Activated naive CD4-positive, alpha-beta T cell treated with Interleukin-2 at 50 U/mL for 16 hours (primary cell): ENCODE measurements around the gene EIF1.
A peak's percentile ranks its signal among the peaks of the same experiment; 100 is the strongest.
"Not testable (repeated sequence)": the region's sequence is repeated elsewhere in the genome, so short reads cannot be mapped to it uniquely, and the experiment has no call there.

ENCODE experiments used
- DNase-seq: peaks from one replicate; pipeline ENCODE4 v3.0.0-alpha.2; 2020

Gene EIF1

GRCh38 chr17:41688641-41689496 is at the start of gene EIF1:
TSS of gene EIF1 (plus strand) at chr17:41688885. CDS start at chr17:41689039, 154 bp downstream.
- peak; percentile 100 for DNase-seq

- DNase-seq: no peak
Observed at GRCh38 chr17:41638941-41639340, 49.7 kb upstream of the EIF1 start.

GRCh38 chr17:41639492-41640473 is 48.9 kb upstream of the EIF1 start:
- no peak for DNase-seq

GRCh38 chr17:41640596-41640995 is 48.1 kb upstream of the EIF1 start:
- DNase-seq: not testable (repeated sequence)

GRCh38 chr17:41642252-41643156 is 46.2 kb upstream of the EIF1 start:
- DNase-seq: no peak

GRCh38 chr17:41647038-41647813 is 41.5 kb upstream of the EIF1 start:
- no peak for DNase-seq

GRCh38 chr17:41647940-41648410 is 40.7 kb upstream of the EIF1 start:
- peak; percentile 89 for DNase-seq

GRCh38 chr17:41648411-41649195 is 40.1 kb upstream of the EIF1 start:
- DNase-seq: peak; percentile 85

GRCh38 chr17:41649923-41650519 is 38.7 kb upstream of the EIF1 start:
- DNase-seq: no peak

- DNase-seq: no peak
Observed at GRCh38 chr17:41650794-41651624, 37.7 kb upstream of the EIF1 start.

- no peak for DNase-seq
Observed at GRCh38 chr17:41651625-41652460, 36.8 kb upstream of the EIF1 start.

- no peak for DNase-seq
Observed at GRCh38 chr17:41652461-41652970, 36.2 kb upstream of the EIF1 start.

- DNase-seq: no peak
Observed at GRCh38 chr17:41653421-41653820, 35.3 kb upstream of the EIF1 start.

GRCh38 chr17:41653892-41654677 is 34.6 kb upstream of the EIF1 start:
- no peak for DNase-seq

GRCh38 chr17:41654678-41655607 is 33.7 kb upstream of the EIF1 start:
- DNase-seq: no peak

GRCh38 chr17:41655611-41656111 is 33.0 kb upstream of the EIF1 start:
- no peak for DNase-seq
